Type B pancreatic cell (in vitro differentiated cells): ENCODE data around the gene GTF3C6. TPM values are rescaled to one million over a fixed set of nuclear protein-coding genes. Genes with fewer than 3 reads are reported as not detected.

Source experiments
- DNase-seq: peaks from one replicate; pipeline ENCODE4 v3.0.0; 2021; ENCODE audit warnings: mixed read lengths; ENCODE audit not compliant: unreplicated experiment; ENCODE audit errors: extremely low spot score
- H3K27ac Mint-ChIP-seq: 2 replicates; pipeline ENCODE4 v1.8.0; 2021; ENCODE audit warnings: mild to moderate bottlenecking, mixed read lengths
- H3K27me3 Mint-ChIP-seq: 2 replicates; pipeline ENCODE4 v1.8.0; 2021; ENCODE audit warnings: mixed read lengths
- H3K36me3 Mint-ChIP-seq: 2 replicates; pipeline ENCODE4 v1.8.0; 2021; ENCODE audit warnings: mixed read lengths
- H3K4me1 Mint-ChIP-seq: one replicate; pipeline ENCODE4 v1.8.0; 2021; ENCODE audit warnings: mixed read lengths; ENCODE audit not compliant: unreplicated experiment
- H3K4me3 Mint-ChIP-seq: 2 replicates; pipeline ENCODE4 v1.8.0; 2021; ENCODE audit warnings: mild to moderate bottlenecking, mixed read lengths
- H3K9me3 Mint-ChIP-seq: 2 replicates; pipeline ENCODE4 v1.8.0; 2021; ENCODE audit warnings: mixed read lengths
- CTCF ChIP-seq: fragments of 200-600 bp; sonication (generic); conservative IDR thresholded peaks from 2 replicates; pipeline ENCODE4 v1.5.0; 2021; ENCODE audit warnings: antibody characterized with exemption, mild to moderate bottlenecking
- long read RNA-seq: library from polyadenylated mRNA; unstranded; transcript quantifications from one replicate; pipeline ENCODE4 v2.0.0, GENCODE V29; 2020
- total RNA-seq: library from RNA; stranded (reverse); gene quantifications from 2 replicates; pipeline ENCODE4 v1.2.1, GENCODE V29; 2021; ENCODE audit warnings: low replicate concordance

Gene GTF3C6
- 60.4 and 92.9 TPM in 2 replicates for total RNA-seq
- long read RNA-seq, transcript GTF3C6-201 (6 exons, 952 nt), result major isoform, 61 of 75 reads
- long read RNA-seq, partial matches to known transcripts, result 5 of 75 reads
- long read RNA-seq, other reads (novel, unspliced or antisense), result 8 of 75 reads

GRCh38 chr6:110958329-110959192 lies at the start of gene GTF3C6:
GTF3C6 (plus strand) TSS chr6:110958706; CDS start chr6:110958770, 64 bp downstream.
- H3K9me3 Mint-ChIP-seq, result no peaks in the 10 kb centered on the region
- peaks cover 23% of the 10 kb centered on the region for H3K36me3 Mint-ChIP-seq
- peak; percentile 93 for DNase-seq
- TF ChIP-seq CTCF, result peak; percentile 26
- H3K4me1 Mint-ChIP-seq, result peaks cover 9% of the 10 kb centered on the region
- peak within 1 kb of the TSS; percentile 99 for H3K4me3 Mint-ChIP-seq
- peak within 1 kb of the TSS; percentile 97 for H3K27ac Mint-ChIP-seq
- H3K27me3 Mint-ChIP-seq, result no peaks in the 10 kb centered on the region

- H3K9me3 Mint-ChIP-seq, result no peaks in the 10 kb centered on the region
- H3K27ac Mint-ChIP-seq, result no peak overlapping the region
- no peaks in the 10 kb centered on the region for H3K27me3 Mint-ChIP-seq
- no peak for DNase-seq
- no peaks in the 10 kb centered on the region for H3K4me1 Mint-ChIP-seq
- no peaks in the 10 kb centered on the region for H3K36me3 Mint-ChIP-seq
- TF ChIP-seq CTCF, result no peak
- H3K4me3 Mint-ChIP-seq, result no peak overlapping the region
These were observed 27.7 kb upstream of the GTF3C6 start for GRCh38 chr6:110930781-110931180.

- Mint-ChIP-seq H3K27ac (no peak overlapping the region), H3K27me3 (no peaks in the 10 kb centered on the region), H3K36me3 (no peaks in the 10 kb centered on the region), H3K4me1 (no peaks in the 10 kb centered on the region), H3K4me3 (no peak overlapping the region), H3K9me3 (no peaks in the 10 kb centered on the region)
- TF ChIP-seq CTCF, result no peak
- DNase-seq, result no peak
These were observed 24.6 kb upstream of the GTF3C6 start for GRCh38 chr6:110933912-110934311.

- no peaks in the 10 kb centered on the region for H3K27me3 Mint-ChIP-seq
- no peaks in the 10 kb centered on the region for H3K4me1 Mint-ChIP-seq
- H3K9me3 Mint-ChIP-seq, result no peaks in the 10 kb centered on the region
- TF ChIP-seq CTCF, result no peak
- DNase-seq, result no peak
- H3K36me3 Mint-ChIP-seq, result no peaks in the 10 kb centered on the region
- H3K27ac Mint-ChIP-seq, result no peak overlapping the region
- no peak overlapping the region for H3K4me3 Mint-ChIP-seq
These were observed 24.1 kb upstream of the GTF3C6 start for GRCh38 chr6:110934381-110934898.

- DNase-seq, result no peak
- Mint-ChIP-seq H3K4me3 (no peak overlapping the region), H3K27me3 (no peaks in the 10 kb centered on the region), H3K9me3 (no peaks in the 10 kb centered on the region), H3K36me3 (no peaks in the 10 kb centered on the region), H3K4me1 (no peaks in the 10 kb centered on the region), H3K27ac (no peak overlapping the region)
- no peak for TF ChIP-seq CTCF
These were observed 23.3 kb upstream of the GTF3C6 start for GRCh38 chr6:110935171-110935570.
